Thyroid gland (tissue), 4 donors: ENCODE data around the gene CLPSL2. TPM values are rescaled to one million over a fixed set of nuclear protein-coding genes. Genes with fewer than 3 reads are reported as not detected.

ENCODE experiments used
- DNase-seq, 2 donors: peaks; one replicate each; pipeline ENCODE4 v3.0.0-alpha.2; 2019
- H3K27ac ChIP-seq, 3 donors: fragments of 200-600 bp; sonication (generic); 1 replicate in 2 of 3; 2 replicates in 1 of 3; pipeline ENCODE4 v1.5.1; 2016 to 2019; ENCODE audit warnings: mild to moderate bottlenecking in 1 of 3, moderate library complexity in 1 of 3
- H3K27me3 ChIP-seq: fragments of 200-600 bp; sonication (generic); one replicate; pipeline ENCODE4 v1.5.1; 2019
- H3K36me3 ChIP-seq, 2 donors: fragments of 200-600 bp; sonication (generic); one replicate each; pipeline ENCODE4 v1.5.1; 2016 to 2019
- H3K4me1 ChIP-seq, 2 donors: fragments of 200-600 bp; sonication (generic); one replicate each; pipeline ENCODE4 v1.5.1; 2017 to 2019
- H3K4me3 ChIP-seq, 3 donors: fragments of 200-600 bp; sonication (generic); replicated peaks in 1 of 3; 1 replicate in 2 of 3; 2 replicates in 1 of 3; pipeline ENCODE4 v1.5.1; 2016; ENCODE audit warnings: mild to moderate bottlenecking in 1 of 3
- H3K9me3 ChIP-seq: fragments of 200-600 bp; sonication (generic); one replicate; pipeline ENCODE4 v1.5.1; 2017
- POLR2A ChIP-seq, 2 donors: fragments of 450-650 bp; IDR thresholded peaks; one replicate each; pipeline ENCODE4 v1.6.1; 2017; ENCODE audit warnings: antibody characterized with exemption in 2 of 2, mild to moderate bottlenecking in 2 of 2, moderate library complexity in 1 of 2
- WGBS, 2 donors: methylation state at CpG; one replicate each; pipeline ENCODE4 v1.1.5; 2017; 5-methylcytosine and 5-hydroxymethylcytosine counted together
- intact Hi-C: fragments of 100-400 bp; cut with DNase I; formaldehyde crosslinking; loops from one replicate; pipeline ENCODE4 v1.15.1; 2023
- total RNA-seq, 4 donors: library from RNA; depleted of rRNA; stranded (reverse); fragments of >200 nt; gene quantifications; one replicate each; pipeline ENCODE4 v1.2.3, GENCODE V29; 2016
- TF ChIP-seq, protein P1 (sequence below), 6 experiments: fragments of 200-600 bp in 3 of 6; fragments of 450-650 bp in 3 of 6; sonication (generic) in 3 of 6; IDR thresholded peaks; one replicate each; pipeline ENCODE4 v1.5.1; 2016 to 2019; ENCODE audit warnings: antibody characterized with exemption in 6 of 6, mild to moderate bottlenecking in 2 of 6, inconsistent platforms in 1 of 6, moderate library complexity in 1 of 6

CLPSL2 gene
- total RNA-seq, 4 donors from 2014 or later = not detected

DNA sequence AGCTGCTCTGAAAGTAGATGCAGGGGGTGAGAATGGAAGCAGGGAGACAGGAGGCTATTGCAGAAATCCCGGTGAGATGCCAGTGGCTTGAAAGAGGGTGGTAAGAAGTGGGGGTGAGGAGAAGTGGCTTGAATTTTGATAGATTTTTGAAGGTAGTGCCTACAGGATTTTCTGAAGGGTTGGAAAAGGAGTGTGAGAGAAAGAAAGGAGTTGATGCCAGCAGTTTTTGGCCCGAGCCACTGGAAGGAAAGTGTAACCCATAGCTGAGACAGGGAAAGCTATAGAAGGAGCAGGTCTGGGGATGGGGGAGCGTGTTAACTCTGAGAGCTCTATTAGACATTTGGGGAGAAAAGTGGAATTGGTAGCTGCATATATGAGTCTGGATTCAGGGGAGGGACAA lies 29.9 kb upstream of the CLPSL2 start:
- Histone ChIP-seq H3K4me1 (no peaks in the 10 kb centered on the region), H3K36me3 (no peaks in the 10 kb centered on the region), H3K9me3 (no peaks in the 10 kb centered on the region), H3K27me3 (no peaks in the 10 kb centered on the region), H3K4me3 (no peak overlapping the region), H3K27ac (no peak overlapping the region)
- no peak for DNase-seq
- intact Hi-C loops = no loop called here
- TF ChIP-seq, protein P1, sequence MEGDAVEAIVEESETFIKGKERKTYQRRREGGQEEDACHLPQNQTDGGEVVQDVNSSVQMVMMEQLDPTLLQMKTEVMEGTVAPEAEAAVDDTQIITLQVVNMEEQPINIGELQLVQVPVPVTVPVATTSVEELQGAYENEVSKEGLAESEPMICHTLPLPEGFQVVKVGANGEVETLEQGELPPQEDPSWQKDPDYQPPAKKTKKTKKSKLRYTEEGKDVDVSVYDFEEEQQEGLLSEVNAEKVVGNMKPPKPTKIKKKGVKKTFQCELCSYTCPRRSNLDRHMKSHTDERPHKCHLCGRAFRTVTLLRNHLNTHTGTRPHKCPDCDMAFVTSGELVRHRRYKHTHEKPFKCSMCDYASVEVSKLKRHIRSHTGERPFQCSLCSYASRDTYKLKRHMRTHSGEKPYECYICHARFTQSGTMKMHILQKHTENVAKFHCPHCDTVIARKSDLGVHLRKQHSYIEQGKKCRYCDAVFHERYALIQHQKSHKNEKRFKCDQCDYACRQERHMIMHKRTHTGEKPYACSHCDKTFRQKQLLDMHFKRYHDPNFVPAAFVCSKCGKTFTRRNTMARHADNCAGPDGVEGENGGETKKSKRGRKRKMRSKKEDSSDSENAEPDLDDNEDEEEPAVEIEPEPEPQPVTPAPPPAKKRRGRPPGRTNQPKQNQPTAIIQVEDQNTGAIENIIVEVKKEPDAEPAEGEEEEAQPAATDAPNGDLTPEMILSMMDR (IDR thresholded peaks at IDR 0.05) = no peak
- no peak for TF ChIP-seq POLR2A (IDR thresholded peaks at IDR 0.05)
- 85 to 87% methylated on average over 3 of the region's 3 CpGs for WGBS, 2 donors

DNA sequence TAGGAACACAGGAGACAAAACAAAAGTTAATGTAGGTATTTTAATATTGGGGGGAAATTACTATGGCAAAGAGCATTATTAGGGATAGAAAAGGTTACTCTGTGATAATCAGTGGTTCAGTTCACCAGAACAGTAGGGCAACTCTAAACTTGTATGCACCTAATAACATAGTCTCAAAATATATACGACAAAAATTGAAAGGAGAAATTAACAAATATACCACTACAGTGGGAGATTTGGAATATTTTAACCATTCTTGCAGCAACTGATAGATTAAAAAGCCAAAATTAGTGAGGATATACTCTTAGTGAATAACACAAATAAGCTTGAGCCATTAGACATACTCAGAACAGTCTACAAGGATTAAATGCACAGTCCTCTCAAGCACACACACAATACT lies 28.5 kb upstream of the CLPSL2 start:
- H3K9me3 ChIP-seq = no peaks in the 10 kb centered on the region
- no peak for DNase-seq
- no peaks in the 10 kb centered on the region for H3K27me3 ChIP-seq
- TF ChIP-seq POLR2A (IDR thresholded peaks at IDR 0.05) = no peak
- TF ChIP-seq, protein P1 (IDR thresholded peaks at IDR 0.05) = no peak
- intact Hi-C loops = no loop called here
- 96 to 97% methylated on average over 1 of the region's 1 CpG for WGBS, 2 donors
- no peaks in the 10 kb centered on the region for H3K4me1 ChIP-seq
- no peak overlapping the region for H3K27ac ChIP-seq
- H3K4me3 ChIP-seq = no peak overlapping the region
- no peaks in the 10 kb centered on the region for H3K36me3 ChIP-seq

DNA sequence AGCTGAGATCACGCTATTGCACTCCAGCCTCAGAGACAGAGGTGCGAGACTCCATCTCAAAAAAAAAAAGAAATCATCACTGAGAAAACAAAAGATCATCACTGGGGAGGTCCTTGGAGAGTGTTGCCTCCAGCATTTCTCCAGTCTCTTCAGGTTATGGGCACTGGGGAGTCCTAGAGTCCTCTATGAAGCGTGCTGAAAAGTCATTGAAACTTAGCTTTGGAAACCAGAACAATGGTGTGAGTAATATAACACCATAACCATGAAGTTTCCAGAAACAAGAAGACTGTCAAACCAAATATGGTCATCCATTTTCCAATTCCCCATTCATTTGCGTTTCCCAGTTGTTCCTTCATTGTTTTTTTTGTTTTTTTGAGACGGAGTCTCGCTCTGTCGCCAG lies 25.8 kb upstream of the CLPSL2 start:
- no peak for DNase-seq
- no peak for TF ChIP-seq POLR2A (IDR thresholded peaks at IDR 0.05)
- TF ChIP-seq, protein P1 (IDR thresholded peaks at IDR 0.05) = no peak
- WGBS, 2 donors = 88 to 90% methylated on average over 7 of the region's 7 CpGs
- intact Hi-C loops = no loop called here
- Histone ChIP-seq H3K27me3 (no peaks in the 10 kb centered on the region), H3K4me1 (no peaks in the 10 kb centered on the region), H3K4me3 (no peak overlapping the region), H3K9me3 (no peaks in the 10 kb centered on the region), H3K27ac (no peak overlapping the region), H3K36me3 (no peaks in the 10 kb centered on the region)

DNA sequence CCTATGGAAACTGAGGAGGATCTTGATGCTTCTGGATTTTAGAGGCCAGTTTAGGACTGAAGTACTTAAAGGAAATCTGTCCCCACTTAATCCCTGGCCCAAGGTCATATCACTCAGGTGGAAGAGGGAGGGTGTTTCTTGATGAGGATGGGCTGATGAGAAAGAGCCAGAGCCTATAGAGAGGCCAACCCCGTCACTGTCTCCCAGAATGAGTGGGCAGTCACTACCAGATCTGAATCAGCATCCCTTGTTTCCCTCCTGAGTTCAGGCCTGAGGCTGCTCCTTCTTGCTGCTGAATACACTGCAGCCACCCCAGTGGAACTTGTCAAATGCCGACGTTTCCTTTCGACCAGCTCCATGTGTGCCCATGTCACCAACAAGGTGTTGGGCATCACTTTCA lies 24.8 kb upstream of the CLPSL2 start:
- WGBS, 2 donors = 77 to 79% methylated on average over 4 of the region's 4 CpGs
- no peak for DNase-seq

DNA sequence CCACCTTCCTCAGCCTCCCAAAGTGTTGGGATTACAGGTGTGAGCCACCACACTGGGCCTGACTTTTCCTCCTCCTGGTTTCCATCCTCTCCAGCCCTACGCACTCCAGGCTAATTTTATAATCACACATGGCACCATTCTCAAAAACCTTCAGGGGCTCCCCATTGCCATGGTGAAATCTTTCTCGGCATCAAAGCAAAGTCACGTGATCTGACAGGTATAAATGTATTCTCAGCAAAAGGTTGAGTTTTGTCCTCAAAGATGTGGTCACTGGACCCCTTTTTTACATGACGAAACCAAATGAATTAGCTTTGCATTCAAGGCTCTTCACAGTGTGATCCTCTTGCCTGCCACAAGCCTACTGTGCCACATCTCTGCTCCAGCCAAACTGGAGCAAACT lies 24.1 kb upstream of the CLPSL2 start:
- DNase-seq = no peak
- 85 to 97% methylated on average over 4 of the region's 4 CpGs for WGBS, 2 donors
- no peaks in the 10 kb centered on the region for H3K27me3 ChIP-seq
- no peak for TF ChIP-seq POLR2A (IDR thresholded peaks at IDR 0.05)
- TF ChIP-seq, protein P1 (IDR thresholded peaks at IDR 0.05) = no peak
- no peaks in the 10 kb centered on the region for H3K4me1 ChIP-seq
- H3K4me3 ChIP-seq = no peak overlapping the region
- H3K27ac ChIP-seq = no peak overlapping the region
- no peaks in the 10 kb centered on the region for H3K9me3 ChIP-seq
- intact Hi-C loops = no loop called here
- no peaks in the 10 kb centered on the region for H3K36me3 ChIP-seq

More for the DNA sequence above, 24.8 kb upstream of the CLPSL2 start:
- Histone ChIP-seq H3K27ac (no peak overlapping the region), H3K27me3 (no peaks in the 10 kb centered on the region), H3K4me1 (no peaks in the 10 kb centered on the region), H3K9me3 (no peaks in the 10 kb centered on the region), H3K36me3 (no peaks in the 10 kb centered on the region), H3K4me3 (no peak overlapping the region)
- TF ChIP-seq, protein P1 (IDR thresholded peaks at IDR 0.05) = no peak
- no peak for TF ChIP-seq POLR2A (IDR thresholded peaks at IDR 0.05)
- intact Hi-C loops = no loop called here
